SW480 (cell line): ENCODE measurements around the gene CLK2.
A peak's percentile ranks its signal among the peaks of the same experiment; 100 is the strongest.
"Not testable (repeated sequence)": the region's sequence is repeated elsewhere in the genome, so short reads cannot be mapped to it uniquely, and the experiment has no call there.

Source experiments
- DNase-seq: peaks from one replicate; pipeline ENCODE4 v3.0.0-alpha.2; 2016; ENCODE audit warnings: low spot score

CLK2 gene

DNA sequence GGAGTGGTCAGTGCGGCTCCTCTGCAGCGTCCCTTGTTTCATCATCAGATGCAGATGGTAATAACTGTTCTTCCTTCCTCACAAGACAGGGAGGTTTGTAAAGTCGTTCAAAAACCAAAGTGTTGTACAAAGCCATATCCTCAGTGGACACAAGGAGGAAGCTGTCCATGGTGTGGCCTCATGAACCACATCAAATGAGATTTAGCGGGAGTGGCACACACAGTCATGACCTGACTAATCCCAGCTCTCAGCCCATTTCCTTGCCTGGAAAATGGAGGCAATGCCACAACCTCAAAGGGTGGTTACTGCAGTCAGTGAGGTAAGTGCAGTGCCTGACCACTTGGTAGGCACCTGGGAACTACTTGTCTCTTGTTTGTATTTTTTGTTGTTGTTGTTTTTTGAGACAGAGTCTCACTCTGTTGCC, 31.5 kb downstream of the CLK2 start:
- DNase-seq = peak; percentile 35

DNA sequence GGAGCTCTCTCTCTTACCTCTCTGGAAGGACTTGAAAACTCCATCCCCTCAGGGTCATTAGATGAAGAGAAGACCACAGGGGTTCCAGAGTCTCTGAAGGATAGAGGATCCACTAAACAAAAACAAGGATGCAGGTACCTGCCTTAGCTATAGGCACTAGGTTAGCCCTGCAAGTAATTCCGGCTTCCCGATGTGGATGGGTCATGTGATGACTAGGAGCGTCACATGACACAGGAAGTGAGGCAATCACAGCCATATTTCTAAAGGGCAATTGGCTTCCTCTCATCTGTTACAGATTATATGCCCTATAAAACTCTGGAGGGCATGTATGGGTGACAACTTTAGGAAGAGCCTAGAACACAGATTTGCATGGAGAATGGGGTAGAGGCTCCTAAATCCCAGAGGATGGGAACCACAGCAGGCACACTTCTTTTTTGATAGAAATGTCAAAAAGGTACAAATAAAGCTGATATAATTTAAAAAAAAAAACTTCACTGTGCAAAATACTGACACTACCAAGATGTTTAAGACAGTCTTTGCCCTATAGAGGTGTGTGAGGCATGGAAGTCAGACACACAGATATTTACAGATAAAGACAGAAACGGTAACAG, 32.1 kb downstream of the CLK2 start:
- DNase-seq = peak; percentile 69

DNA sequence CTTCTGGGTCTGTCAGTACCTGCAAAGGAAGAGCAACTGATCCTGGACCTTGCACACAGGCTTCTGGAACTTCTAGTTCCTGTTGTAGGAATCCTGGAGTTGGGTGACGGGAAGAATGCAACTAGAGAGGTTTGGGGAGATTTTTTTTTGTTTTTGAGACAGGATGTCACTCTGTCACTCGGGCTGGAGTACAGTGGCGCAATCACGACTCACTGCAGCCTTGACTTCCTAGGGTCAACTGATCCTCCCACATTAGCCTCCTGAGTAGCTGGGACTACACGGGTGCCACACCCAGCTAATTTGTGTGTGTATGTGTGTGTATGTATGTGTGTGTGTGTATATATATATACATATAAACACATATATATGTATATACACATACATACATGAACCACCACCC, 36.9 kb downstream of the CLK2 start:
- no peak for DNase-seq

DNA sequence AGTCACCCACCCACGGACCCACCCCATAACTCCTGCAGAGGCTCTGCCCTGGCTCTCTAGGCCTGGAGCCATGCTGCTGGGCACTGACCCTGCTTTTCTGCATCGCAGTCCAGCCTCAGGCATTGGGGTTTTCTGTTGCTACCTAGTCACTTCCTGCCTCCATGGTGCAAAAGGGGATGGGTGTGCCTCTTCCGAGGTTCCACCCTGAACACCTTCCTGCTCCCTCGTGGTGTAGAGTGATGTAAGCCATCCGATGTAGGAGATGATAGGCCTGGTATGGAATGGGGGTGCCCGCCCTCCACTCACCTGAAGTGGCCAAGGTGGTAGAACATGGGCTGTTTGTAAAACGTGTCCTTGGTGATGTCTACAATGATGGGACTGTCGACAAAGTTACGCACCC, 37.9 kb downstream of the CLK2 start:
- not testable (repeated sequence) for DNase-seq

DNA sequence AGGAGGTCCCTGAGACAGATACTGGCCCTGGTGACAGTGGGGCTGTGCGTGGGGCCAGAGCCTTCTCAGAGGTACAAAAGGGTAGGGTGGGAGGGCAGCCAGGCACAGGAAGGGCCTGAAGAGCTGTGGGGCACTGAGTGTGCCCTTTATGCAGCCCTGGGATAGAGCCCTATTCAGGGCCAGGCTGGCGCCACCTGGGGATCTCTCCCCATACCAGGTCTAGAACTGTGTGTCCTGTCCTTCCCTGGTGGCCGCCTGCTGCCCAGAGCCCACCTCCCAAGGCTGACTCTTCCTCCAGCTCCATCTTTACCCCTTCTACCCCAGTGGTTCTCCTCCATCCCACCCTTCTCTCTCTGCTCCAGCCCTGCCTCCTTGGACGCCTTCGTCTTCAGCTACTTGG, 39.8 kb downstream of the CLK2 start:
- DNase-seq = not testable (repeated sequence)

DNA sequence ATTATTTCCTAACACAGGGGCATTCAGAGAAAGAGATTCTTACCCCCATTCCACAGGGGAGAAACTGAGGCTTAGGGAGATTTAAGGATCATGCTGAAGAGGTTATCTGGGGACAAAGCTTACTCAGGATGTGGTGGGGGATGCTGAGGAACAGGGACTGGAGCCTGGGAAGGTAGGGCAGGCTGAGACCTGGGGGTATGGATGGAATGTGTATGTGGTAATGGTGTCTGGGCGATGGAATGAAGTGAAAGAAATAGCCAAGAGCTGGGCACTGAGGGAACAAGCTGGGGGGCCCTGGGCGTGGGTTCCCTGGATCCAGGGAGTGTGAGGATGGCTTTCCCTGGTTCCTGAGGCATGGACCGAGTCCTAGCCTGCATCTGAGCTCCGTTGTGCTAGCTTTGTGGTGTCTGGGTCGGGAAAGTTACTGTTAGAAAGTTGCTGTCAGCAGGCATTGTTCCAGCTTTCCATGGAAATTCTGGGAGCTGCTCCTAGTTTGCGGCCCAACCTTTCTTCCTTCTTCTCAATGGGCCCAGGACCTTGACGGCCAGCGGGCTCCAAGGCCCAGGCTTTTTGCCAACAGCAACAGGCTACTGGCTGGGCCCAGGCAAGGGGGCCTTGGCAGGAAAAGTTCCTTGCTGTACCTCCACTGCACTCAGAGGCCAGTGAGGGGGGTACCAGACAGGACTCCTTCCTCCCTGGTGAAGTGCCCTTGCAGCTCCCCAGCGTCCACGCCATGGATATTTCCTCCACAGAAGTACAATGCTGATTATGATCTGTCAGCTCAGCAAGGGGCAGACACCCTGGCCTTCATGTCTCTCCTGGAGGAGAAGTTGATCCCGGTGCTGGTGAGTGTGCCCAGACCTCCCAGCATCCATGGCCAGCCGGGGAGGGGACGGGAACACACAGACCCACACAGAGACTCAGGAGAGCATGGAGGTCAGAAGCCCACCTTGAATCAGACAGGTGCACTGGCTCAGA, 41.0 kb downstream of the CLK2 start:
- DNase-seq = not testable (repeated sequence)

DNA sequence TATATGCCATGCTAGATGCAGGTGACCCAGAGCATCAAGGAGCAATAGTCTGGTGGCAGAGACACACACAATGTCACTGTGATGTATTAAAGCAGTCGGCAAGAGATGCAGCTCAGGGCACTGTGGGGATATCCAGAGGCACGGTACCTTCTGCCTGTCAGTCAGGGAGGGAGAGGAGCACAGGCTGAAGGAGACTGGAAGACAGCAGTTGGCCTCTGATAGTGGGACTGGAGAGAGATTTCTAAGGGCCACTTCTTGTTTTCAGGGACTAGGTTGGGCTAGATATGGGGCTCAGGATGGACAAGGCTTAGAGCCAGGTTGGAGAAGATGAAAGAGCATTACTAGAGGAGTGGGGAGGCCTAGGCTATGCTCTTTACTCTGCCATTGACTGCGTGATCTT, 42.0 kb downstream of the CLK2 start:
- DNase-seq = not testable (repeated sequence)

DNA sequence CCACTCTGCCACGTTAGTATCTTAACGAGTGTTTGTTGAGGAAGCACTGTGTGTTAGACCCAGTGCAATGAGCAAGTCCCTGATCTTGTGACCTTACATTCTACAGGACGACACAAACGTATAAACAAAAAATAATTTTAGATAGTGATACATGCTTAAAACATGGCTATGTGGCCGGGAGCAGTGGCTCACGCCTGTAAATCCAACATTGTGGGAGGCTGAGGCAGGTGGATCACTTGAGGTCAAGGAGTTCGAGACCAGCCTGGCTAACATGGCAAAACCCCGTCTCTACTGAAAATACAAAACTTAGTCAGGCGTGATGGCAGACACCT, 45.2 kb downstream of the CLK2 start:
- DNase-seq = no peak

DNA sequence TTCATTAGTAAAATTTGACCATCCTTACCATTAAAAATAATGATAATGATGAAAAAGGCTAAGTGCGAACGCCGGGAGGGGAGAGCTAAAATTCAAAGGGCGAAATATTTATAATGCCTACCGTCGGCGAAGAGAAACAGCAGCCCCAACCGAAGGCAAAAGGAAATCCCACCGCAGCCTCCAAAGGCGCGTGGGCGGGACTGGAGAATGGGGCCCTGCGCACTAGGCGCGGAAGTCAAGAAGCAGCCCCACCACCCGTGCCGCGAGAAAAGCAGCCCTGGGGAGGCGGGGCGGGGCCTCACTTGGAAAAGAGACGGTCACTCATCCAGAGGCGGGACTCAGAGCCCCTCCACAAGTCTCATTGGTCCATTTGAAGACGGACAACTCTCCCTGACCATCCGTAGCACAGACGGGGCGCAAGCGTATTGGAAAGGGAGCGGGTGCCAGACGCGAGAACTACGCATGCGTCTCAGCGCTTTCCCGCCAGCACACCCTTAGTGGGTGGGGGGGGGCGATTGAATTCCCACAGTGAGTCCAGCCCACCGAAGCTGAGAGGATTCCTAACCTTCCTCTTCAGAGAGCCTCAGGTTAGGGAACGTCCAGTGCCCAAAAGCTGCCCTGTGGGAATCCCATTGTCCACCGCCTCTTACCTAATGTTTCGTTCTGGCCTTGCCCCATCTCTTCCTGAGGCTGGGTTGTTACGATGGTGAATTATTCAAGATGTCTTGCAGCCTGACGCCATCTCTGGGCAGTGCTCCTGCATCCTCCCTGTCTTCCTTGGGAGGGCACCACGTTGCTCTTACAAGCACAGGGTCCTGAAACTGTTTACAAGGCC, 45.8 kb downstream of the CLK2 start:
- peak; percentile 99 for DNase-seq

DNA sequence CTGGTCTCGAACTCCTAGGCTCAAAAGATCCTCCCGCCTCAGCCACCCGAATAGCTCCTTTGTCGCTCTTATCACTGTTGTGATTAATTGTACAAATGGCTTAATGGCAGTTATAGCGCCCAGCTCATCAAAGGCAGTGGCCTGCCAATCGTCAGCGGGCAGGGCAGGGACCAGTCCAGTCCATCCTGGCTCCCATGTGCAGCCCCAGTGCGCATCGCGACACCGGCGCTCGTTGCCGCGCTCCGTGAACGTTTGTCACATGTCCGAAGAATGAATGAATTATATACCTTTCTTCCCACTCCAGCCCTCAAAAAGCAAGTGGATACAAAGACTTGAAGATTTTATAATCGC, 46.4 kb downstream of the CLK2 start:
- peak; percentile 76 for DNase-seq

DNA sequence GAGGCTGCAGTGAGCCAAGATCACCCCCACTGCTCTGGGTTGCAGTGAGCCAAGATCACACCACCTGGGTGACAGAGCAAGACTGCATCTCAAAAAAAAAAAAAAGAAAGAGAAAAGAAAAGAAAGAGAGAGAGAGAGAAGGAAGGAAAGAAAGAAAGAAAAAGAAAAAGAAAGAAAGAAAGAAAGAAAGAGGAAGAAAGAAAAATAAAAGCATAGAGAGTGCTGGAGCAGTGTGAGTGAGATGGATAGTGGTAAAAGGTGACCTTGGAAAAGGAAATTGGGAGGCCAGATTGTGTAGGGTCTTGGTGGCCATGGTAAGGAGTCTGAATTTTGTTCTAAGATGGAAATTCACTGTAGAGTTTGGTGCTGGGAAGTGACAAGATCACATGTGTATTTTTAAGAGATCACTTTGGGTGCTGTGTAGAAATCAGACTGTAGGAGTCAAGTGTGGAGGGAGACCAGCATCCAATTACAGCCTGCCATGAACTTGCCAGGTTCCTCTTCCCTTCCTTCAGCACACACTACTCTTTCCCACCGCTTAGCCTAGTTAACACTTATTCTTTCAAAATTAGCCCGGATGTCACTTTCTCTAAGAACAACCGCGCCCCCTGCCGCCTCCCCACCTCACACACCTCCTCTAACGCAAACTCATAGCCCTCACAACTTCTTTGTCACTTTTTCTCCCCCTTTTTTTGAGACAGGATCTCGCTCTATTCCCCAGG, 47.0 kb downstream of the CLK2 start:
- DNase-seq = peak; percentile 82

DNA sequence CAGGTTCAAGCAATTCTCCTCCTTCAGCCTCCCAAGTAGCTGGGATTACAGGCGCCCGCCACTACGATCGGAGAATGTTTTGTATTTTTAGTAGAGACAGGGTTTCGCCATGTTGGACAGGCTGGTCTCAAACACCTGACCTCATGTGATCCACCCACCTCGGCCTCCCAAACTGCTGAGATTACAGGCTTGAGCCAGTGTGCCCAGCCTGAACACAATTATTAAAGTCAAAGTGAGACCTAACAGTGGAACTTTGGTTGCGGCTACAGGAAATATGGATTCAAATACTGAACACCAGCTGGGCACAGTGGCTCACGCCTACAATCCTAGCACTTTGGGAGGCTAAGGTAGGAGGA, 47.9 kb downstream of the CLK2 start:
- DNase-seq = not testable (repeated sequence)

DNA sequence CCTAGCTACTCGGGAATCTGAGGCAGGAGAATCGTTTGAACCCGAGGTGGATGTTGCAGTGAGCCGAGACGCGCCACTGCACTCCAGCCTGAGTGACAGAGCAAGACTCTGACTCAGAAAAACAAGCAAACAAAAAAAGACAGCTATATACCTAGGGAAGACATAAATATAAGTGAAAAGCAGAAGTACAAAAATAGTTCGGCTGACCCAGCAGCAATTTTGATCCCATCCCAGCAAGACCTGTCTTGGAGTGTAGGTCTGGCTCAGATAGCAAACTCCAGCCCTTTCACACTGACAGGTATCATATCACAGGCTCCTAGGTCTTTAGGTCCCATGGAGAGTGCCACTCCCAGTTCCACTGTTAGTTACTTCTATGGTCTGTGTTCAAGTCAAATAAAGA, 50.3 kb downstream of the CLK2 start:
- DNase-seq = no peak

DNA sequence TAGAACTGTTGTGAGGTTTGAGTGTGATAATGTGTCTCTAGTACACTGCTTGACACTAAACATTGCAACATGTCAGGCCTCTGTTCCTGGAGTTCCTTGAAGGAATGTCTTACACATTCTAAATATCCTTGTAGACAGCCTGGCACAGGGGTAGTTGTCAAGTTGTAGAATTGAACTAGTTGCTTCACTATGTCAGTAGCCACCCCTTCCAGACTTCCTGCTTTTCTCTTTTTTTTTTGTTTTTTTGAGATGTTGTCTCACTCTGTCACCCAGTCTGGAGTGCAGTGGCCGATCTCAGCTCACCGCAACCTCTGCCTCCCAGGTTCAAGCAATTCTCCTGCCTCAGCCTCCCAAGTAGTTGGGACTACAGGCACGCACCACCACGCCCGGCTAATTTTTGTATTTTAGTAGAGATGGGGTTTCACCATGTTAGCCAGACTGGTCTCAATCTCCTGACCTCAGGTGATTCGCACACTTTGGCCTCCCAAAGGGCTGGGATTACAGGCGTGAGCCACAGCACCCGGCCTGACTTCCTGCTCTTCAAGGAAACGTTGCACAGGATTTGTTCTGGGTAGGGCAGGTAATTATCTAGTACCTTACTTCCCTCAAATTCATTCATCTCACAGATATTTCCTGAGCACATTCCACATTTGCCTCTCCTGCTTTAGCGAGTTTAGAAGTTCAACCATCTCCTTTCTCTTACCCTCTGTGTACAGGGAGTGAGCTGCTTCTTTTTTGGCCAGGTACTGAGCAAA, 52.9 kb downstream of the CLK2 start:
- DNase-seq = not testable (repeated sequence)

DNA sequence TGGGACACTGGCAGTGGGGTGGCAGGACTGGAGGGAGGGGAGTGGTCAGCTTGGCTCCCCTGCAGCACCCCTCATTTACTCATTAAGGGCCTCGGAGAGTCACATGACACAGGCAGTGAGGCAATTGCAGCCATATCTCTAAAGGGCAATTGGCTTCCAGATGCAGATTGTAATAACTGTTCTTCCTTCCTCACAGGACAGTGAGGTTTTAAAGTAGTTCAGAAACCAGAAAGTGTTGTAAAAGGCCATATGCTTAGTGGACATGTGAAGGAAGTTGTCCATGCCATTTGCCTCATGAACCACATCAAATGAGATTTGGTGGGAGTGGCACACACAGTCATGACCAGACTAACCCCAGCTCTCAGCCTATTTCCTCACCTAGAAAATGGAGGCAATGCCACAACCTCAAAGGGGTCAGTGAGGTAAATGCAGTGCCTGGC, 53.7 kb downstream of the CLK2 start:
- peak; percentile 95 for DNase-seq

DNA sequence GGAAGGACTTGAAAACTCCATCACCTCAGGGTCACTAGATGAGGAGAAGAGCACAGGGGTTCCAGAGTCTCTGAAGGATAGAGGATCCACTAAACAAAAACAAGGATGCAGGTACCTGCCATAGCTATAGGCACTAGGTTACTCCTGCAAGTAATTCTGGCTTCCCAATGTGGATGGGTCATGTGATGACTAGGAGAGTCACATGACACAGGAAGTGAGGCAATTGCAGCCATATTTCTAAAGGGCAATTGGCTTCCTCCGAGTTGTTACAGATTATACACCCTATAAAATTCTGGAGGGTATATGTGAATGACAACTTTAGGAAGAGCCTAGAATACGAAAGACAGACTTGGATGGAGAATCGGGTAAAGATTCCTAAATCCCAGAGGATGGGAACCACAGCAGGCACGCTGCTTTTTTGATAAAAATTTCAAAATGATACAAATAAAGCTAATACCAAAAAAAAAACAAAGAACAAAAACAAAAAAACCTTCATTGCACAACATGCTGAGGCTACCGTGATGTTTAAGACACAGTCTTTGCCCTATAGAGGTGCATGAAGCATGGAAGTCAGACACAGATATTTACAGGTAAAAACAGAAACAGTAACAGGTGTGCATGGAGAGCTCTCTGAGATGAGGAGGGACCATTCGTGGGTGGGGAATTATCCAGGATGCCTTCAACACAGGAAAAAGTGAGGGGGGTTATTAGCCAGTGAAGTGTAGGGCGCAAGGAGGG, 54.3 kb downstream of the CLK2 start:
- DNase-seq = peak; percentile 60

DNA sequence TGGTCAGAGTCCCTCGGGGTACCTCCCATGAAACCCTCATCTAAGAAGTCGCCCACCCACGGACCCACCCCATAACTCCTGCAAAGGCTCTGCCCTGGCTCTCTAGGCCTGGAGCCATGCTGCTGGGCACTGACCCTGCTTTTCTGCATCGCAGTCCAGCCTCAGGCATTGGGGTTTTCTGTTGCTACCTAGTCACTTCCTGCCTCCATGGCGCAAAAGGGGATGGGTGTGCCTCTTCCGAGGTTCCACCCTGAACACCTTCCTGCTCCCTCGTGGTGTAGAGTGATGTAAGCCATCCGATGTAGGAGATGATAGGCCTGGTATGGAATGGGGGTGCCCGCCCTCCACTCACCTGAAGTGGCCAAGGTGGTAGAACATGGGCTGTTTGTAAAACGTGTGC, 58.6 kb downstream of the CLK2 start:
- DNase-seq = not testable (repeated sequence)
